ENCODE results near the gene PROX2. TPM values are rescaled to one million over a fixed set of nuclear protein-coding genes. Genes with fewer than 3 reads are reported as not detected.
A peak's percentile ranks its signal among the peaks of the same experiment; 100 is the strongest.

The PROX2 gene
- total RNA-seq, 1 donor from 2014 or later = not detected

- Mint-ChIP-seq H3K27ac (ENCODE audit: unreplicated experiment) (no peak overlapping the region), H3K9me3 (no peaks in the 10 kb centered on the region)
- no peak for DNase-seq (ENCODE audit: low read depth, low spot score)
These were observed 36.2 kb upstream of the PROX2 start for GRCh38 chr14:74912111-74912510.

GRCh38 chr14:74911704-74912103, 35.8 kb upstream of the PROX2 start:
- TF ChIP-seq CTCF (conservative IDR thresholded peaks at IDR 0.05) = no peak

More at GRCh38 chr14:74912111-74912510, 36.2 kb upstream of the PROX2 start:
- Mint-ChIP-seq H3K27me3 (ENCODE audit: low read depth) (no peaks in the 10 kb centered on the region), H3K4me3 (no peak overlapping the region), H3K36me3 (ENCODE audit: low read depth) (no peaks in the 10 kb centered on the region), H3K4me1 (peaks cover 4% of the 10 kb centered on the region)
- no peak for TF ChIP-seq CTCF (conservative IDR thresholded peaks at IDR 0.05)

GRCh38 chr14:74911221-74911620, 35.3 kb upstream of the PROX2 start:
- H3K4me3 Mint-ChIP-seq = no peak overlapping the region
- H3K36me3 Mint-ChIP-seq (ENCODE audit: low read depth) = no peaks in the 10 kb centered on the region
- H3K4me1 Mint-ChIP-seq = peaks cover 4% of the 10 kb centered on the region
- DNase-seq (ENCODE audit: low read depth, low spot score) = no peak
- H3K9me3 Mint-ChIP-seq = no peaks in the 10 kb centered on the region
- H3K27me3 Mint-ChIP-seq (ENCODE audit: low read depth) = no peaks in the 10 kb centered on the region
- no peak for TF ChIP-seq CTCF (conservative IDR thresholded peaks at IDR 0.05)
- H3K27ac Mint-ChIP-seq (ENCODE audit: unreplicated experiment) = no peak overlapping the region

More at GRCh38 chr14:74911704-74912103, 35.8 kb upstream of the PROX2 start:
- Mint-ChIP-seq H3K36me3 (ENCODE audit: low read depth) (no peaks in the 10 kb centered on the region), H3K4me1 (peaks cover 4% of the 10 kb centered on the region), H3K9me3 (no peaks in the 10 kb centered on the region), H3K4me3 (no peak overlapping the region), H3K27me3 (ENCODE audit: low read depth) (no peaks in the 10 kb centered on the region), H3K27ac (ENCODE audit: unreplicated experiment) (no peak overlapping the region)
- no peak for DNase-seq (ENCODE audit: low read depth, low spot score)

GRCh38 chr14:74910556-74910955, 34.6 kb upstream of the PROX2 start:
- Mint-ChIP-seq H3K4me1 (peaks cover 4% of the 10 kb centered on the region), H3K9me3 (no peaks in the 10 kb centered on the region), H3K27me3 (ENCODE audit: low read depth) (no peaks in the 10 kb centered on the region), H3K36me3 (ENCODE audit: low read depth) (no peaks in the 10 kb centered on the region), H3K27ac (ENCODE audit: unreplicated experiment) (no peak overlapping the region), H3K4me3 (peak overlapping the region; percentile 40)
- DNase-seq (ENCODE audit: low read depth, low spot score) = no peak
- TF ChIP-seq CTCF (conservative IDR thresholded peaks at IDR 0.05) = no peak

GRCh38 chr14:74909911-74910310, 34.0 kb upstream of the PROX2 start:
- Mint-ChIP-seq H3K9me3 (no peaks in the 10 kb centered on the region), H3K36me3 (ENCODE audit: low read depth) (peaks cover under 1% of the 10 kb centered on the region), H3K4me1 (peaks cover 4% of the 10 kb centered on the region), H3K4me3 (peak overlapping the region; percentile 54), H3K27ac (ENCODE audit: unreplicated experiment) (peak overlapping the region; percentile 50), H3K27me3 (ENCODE audit: low read depth) (no peaks in the 10 kb centered on the region)
- TF ChIP-seq CTCF (conservative IDR thresholded peaks at IDR 0.05) = no peak
- no peak for DNase-seq (ENCODE audit: low read depth, low spot score)

- peaks cover 4% of the 10 kb centered on the region for H3K4me1 Mint-ChIP-seq
- no peak overlapping the region for H3K4me3 Mint-ChIP-seq
- TF ChIP-seq CTCF (conservative IDR thresholded peaks at IDR 0.05) = no peak
- no peaks in the 10 kb centered on the region for H3K27me3 Mint-ChIP-seq (ENCODE audit: low read depth)
- no peak overlapping the region for H3K27ac Mint-ChIP-seq (ENCODE audit: unreplicated experiment)
- no peak for DNase-seq (ENCODE audit: low read depth, low spot score)
- H3K9me3 Mint-ChIP-seq = no peaks in the 10 kb centered on the region
- peaks cover 5% of the 10 kb centered on the region for H3K36me3 Mint-ChIP-seq (ENCODE audit: low read depth)
These were observed 33.6 kb upstream of the PROX2 start for GRCh38 chr14:74909501-74909900.

Data from neural crest cell (in vitro differentiated cells).